IPS-18c (cell line): Measurements from ENCODE around the gene RRP9.

Source experiments
- H3K4me3 ChIP-seq: 2 replicates; pipeline ENCODE4 v1.7.0; 2013; ENCODE audit warnings: low read depth, mild to moderate bottlenecking, low read length, moderate library complexity; ENCODE audit not compliant: insufficient read depth
- H3K9me3 ChIP-seq: one replicate; pipeline ENCODE4 v1.6.1; 2013; ENCODE audit warnings: mild to moderate bottlenecking, low read length, moderate library complexity; ENCODE audit not compliant: control insufficient read depth, insufficient read depth

The RRP9 gene

GRCh38 chr3:51946796-51947195 is 5.1 kb upstream of the RRP9 start:
- Histone ChIP-seq H3K4me3 (no peak overlapping the region), H3K9me3 (no peaks in the 10 kb centered on the region)

- Histone ChIP-seq H3K9me3 (no peaks in the 10 kb centered on the region), H3K4me3 (no peak overlapping the region)
These were observed 4.4 kb upstream of the RRP9 start for GRCh38 chr3:51945926-51946705.

DNA sequence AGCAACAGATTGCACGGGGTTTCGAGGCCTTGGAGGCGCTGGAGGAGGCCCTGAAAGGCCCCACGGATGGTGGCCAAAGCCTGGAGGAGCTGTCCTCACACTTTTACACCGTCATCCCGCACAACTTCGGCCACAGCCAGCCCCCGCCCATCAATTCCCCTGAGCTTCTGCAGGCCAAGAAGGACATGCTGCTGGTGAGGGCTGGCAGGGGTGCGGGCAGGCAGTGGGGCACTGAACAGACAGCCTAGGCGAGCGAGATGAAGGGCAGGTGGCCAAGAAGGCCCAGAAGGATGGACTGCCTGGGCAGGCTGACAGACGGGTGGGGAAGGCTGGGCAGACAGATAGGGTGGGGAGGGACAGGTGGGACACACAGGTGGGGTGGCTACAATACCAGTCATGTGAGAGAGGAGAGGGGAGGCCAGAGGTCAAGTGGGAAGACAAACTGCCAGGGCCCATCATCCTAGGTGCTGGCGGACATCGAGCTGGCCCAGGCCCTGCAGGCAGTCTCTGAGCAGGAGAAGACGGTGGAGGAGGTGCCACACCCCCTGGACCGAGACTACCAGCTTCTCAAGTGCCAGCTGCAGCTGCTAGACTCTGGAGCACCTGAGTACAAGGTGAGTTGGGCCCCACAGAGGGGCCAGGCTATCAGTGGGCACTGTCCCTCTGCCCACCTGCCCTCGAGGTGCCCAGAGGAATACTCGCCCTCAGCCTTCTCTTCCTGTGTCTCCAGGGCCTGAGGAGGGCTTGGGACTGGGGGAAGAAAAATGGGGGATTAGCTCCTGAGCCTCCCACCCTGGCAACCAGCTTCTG is 3.5 kb upstream of the RRP9 start:
- no peaks in the 10 kb centered on the region for H3K9me3 ChIP-seq
- H3K4me3 ChIP-seq = no peak overlapping the region

DNA sequence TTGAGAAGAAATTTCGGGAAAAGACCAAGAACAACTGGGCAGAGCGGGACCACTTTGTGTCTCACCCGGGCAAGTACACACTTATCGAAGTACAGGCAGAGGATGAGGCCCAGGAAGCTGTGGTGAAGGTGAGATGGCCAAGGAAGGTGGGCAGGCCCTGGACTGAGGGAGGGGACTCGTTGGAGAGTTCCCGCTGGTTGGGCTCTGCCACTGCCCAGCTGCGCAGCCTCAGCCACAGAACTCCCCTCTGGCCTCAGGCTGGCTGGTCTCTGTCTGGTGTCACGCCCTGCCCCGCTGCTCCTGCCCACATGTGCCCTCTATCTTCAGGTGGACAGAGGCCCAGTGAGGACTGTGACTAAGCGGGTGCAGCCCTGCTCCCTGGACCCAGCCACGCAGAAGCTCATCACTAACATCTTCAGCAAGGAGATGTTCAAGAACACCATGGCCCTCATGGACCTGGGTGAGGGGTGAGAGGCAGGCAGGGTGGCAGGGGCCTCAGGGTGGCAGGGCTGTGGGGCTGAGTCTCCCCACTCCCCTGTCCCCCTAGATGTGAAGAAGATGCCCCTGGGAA is 2.8 kb upstream of the RRP9 start:
- no peak overlapping the region for H3K4me3 ChIP-seq
- H3K9me3 ChIP-seq = no peaks in the 10 kb centered on the region

DNA sequence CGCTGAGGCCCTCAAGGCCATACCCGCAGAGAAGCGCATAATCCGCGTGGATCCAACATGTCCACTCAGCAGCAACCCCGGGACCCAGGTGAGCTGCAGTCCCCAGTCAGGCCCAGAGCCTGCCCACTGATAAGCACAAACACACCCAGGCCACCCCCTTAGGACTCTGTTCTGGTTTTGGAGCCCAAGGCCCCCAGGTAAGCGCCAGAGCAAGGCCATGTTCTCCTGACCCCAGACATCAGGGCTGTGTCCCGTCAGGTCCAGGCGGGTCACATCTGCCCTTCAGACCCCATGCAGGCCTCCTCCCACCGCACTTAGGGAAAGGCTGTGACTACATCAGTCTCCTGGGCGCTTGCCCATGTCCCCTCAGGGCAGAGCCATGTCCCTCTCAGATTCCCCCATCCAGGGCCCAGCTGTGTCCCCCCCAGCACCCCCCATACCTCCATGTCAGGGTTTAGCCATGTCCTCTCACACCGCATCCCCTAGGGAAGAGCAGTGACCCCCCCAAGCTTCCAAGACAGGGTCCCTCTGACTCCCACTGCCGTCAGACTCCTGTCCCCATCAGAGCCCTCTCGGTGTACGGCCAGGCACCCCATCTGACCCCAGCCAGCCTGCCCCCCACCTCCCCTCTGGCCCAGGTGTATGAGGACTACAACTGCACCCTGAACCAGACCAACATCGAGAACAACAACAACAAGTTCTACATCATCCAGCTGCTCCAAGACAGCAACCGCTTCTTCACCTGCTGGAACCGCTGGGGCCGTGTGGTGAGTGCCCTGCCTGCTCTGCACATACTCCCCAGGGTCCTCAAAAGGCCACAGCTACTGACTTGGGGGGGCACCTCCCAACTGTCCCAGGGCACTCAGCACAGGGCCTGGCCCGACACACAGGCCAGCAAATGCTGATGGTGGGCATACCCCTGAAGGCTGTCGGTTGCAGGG is 2.0 kb upstream of the RRP9 start:
- Histone ChIP-seq H3K9me3 (no peaks in the 10 kb centered on the region), H3K4me3 (no peak overlapping the region)

DNA sequence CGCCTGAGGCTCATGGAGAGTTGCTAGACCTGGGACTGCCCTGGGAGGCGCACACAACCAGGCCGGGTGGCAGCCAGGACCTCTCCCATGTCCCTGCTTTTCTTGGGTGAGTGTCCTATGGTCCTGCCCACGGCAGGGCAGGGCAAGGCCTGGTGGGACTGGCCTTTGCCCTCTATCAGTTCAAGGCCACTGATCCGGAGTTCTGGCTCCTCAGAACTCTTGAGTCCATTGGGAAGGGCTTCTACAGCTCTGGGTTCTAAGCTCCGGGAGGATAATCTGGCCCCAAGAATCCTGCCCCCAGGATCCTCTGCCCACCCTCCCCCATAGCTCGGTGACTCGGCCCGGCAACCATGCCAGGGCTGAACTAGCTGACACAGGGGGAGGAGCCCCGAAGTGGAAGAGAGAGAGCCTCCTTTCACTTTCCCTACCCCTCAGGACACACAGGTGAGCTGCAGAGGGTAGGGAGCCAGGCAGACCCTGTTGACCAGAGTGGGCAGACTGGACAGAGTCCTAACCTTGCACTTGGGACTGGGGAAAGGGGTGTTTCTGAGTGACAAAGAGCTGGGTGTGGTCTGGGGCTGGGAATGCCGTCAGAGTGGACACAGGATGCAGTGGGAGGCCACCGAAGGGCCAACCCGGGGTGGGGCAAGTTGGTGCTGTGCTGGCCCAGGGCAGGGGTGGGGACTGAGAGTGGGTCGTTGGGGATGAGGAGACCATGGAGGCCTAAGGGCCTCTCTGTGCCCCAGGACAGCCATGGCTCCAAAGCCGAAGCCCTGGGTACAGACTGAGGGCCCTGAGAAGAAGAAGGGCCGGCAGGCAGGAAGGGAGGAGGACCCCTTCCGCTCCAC is 1.1 kb upstream of the RRP9 start:
- Histone ChIP-seq H3K4me3 (peak overlapping the region; percentile 36), H3K9me3 (no peaks in the 10 kb centered on the region)

DNA sequence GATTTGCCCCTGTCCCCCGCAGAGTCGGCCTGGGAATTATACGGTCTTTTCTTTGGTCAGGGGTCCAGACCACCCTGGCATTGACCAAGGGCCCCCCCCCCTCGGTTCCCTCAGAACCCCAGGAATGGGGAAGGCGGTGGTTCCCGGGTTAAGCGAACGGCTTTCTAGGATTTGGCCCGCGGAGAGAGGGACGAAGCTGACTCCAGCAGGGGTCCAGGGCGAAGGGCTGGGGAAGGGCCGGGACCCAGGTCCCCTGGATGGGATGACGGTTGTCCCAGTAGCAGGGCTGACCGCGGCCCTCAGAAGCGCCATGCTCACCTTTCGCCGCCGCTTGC is 274 bp downstream of the RRP9 start:
- Histone ChIP-seq H3K4me3 (peak overlapping the region; percentile 87), H3K9me3 (no peaks in the 10 kb centered on the region)

DNA sequence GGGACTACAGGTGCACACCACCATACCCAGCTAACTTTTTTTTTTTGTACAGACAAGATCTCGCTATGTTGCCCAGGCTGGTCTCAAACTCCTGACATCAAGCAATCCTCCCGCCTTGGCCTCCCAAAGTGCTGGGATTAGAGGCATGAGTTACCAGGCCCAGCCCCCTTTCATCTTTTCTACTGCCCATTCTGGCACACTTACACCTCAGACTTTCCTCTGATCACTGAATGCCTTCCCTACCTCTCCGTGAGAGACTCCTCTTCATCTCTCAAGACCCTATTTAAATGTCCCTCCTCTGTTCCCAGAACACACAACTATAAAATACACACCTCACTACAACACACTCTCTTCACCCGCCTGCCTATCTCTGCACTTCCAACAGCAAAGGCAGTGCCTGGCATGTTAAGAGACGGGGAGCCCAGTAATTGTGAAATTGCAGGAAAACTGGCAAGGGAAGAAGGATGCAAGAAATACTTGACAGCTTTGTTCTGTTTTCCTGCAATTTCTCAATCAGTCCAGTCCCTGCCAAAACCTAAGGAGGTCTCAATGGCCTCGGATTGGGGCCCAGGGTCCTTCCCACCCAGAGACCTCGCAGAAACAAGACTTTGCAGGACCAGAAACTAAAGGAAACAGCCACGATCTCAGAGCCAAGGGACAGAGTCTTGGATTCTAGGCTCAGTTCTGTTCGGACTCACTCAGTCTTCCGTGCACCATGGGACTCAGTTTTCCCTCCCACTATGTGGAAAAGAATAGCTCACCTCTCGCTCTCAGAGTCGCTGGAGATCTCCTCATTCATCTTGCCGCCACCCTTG is 849 bp downstream of the RRP9 start:
- peak overlapping the region; percentile 87 for H3K4me3 ChIP-seq
- H3K9me3 ChIP-seq = no peaks in the 10 kb centered on the region

DNA sequence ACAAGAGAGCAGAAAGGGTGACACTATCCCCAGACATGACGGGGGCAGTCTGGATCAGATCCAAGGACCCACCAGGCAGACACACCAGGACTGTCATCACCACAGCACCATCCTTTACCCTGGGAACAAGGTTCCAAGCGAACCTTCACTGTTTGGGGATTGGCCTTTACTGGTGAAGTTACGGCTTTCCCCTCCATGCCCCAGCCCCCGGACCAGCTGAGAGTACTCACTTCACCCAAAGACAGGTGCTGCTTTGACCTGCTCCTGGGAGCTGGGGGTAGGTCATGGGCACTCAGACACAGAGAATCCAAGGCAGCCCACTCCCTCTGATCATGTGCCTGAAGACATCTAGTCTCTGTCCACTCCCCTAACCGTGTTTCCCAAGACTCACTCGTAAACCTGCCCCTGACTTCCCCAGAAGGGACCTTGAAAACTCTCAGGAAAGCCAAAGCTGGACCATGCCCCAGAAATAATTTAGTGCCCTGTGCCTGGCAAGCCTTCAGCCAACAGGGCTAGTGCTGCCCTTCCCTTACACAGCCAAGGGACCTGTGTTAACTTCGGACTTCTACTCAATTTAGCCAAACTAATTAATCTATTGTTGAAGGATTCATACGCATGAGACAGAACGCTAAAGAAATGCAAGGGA is 2.8 kb downstream of the RRP9 start:
- no peak overlapping the region for H3K4me3 ChIP-seq
- no peaks in the 10 kb centered on the region for H3K9me3 ChIP-seq

- Histone ChIP-seq H3K4me3 (no peak overlapping the region), H3K9me3 (no peaks in the 10 kb centered on the region)
These were observed 3.9 kb downstream of the RRP9 start for GRCh38 chr3:51937611-51938450.

- no peaks in the 10 kb centered on the region for H3K9me3 ChIP-seq
These were observed 4.7 kb downstream of the RRP9 start for GRCh38 chr3:51937014-51937413.

GRCh38 chr3:51935886-51936755 is 5.6 kb downstream of the RRP9 start:
- Histone ChIP-seq H3K4me3 (no peak overlapping the region), H3K9me3 (no peaks in the 10 kb centered on the region)

More at GRCh38 chr3:51937014-51937413, 4.7 kb downstream of the RRP9 start:
- no peak overlapping the region for H3K4me3 ChIP-seq

- no peaks in the 10 kb centered on the region for H3K9me3 ChIP-seq
These were observed 6.5 kb downstream of the RRP9 start for GRCh38 chr3:51934991-51935885.

More at GRCh38 chr3:51934991-51935885, 6.5 kb downstream of the RRP9 start:
- no peak overlapping the region for H3K4me3 ChIP-seq
